B cell (primary cell): ENCODE data around the gene SEMA4A. TPM values are rescaled to one million over a fixed set of nuclear protein-coding genes. Genes with fewer than 3 reads are reported as not detected.
A peak's percentile ranks its signal among the peaks of the same experiment; 100 is the strongest.

ENCODE experiments used
- ATAC-seq: fragments of 200-7000 bp; cut with Tn5 transposase; one replicate; pipeline ENCODE4 v1.10.0; 2021; ENCODE audit warnings: low read depth, mild to moderate bottlenecking, moderate number of reproducible peaks, moderate library complexity
- CTCF ChIA-PET: fragments of 350-600 bp; sonication (Branson Sonifier 250); formaldehyde crosslinking; loops from one replicate; lab custom pipeline; 2021; ENCODE audit warnings: antibody characterized with exemption, inconsistent platforms; lab: Charles Lee
- POLR2A ChIA-PET: fragments of 350-600 bp; sonication (Branson Sonifier 250); formaldehyde crosslinking; loops from one replicate; lab custom pipeline; 2021; ENCODE audit warnings: antibody characterized with exemption; lab: Charles Lee
- DNase-seq: peaks from one replicate; pipeline ENCODE4 v3.0.0; 2013
- H2AFZ ChIP-seq: 2 replicates; pipeline ENCODE4 v1.6.1; 2012; ENCODE audit warnings: mild to moderate bottlenecking, low read depth, low read length; ENCODE audit not compliant: insufficient read depth, poor library complexity, severe bottlenecking
- H3K27ac ChIP-seq, 2 donors: 1 replicate in 1 of 2; 2 replicates in 1 of 2; pipeline ENCODE4 v1.5.1; 2012 to 2013; ENCODE audit warnings: low read length in 2 of 2, mild to moderate bottlenecking in 2 of 2, moderate library complexity in 1 of 2
- H3K27me3 ChIP-seq, 4 experiments: fragments of 200-600 bp in 1 of 4; sonication (generic) in 1 of 4; replicated peaks in 1 of 4; 1 replicate in 2 of 4; 2 replicates in 2 of 4; pipeline versions ENCODE4 v1.6.1 to v1.7.0; 2013 to 2016; ENCODE audit warnings: low read length in 3 of 4, mild to moderate bottlenecking in 2 of 4, mixed read lengths in 1 of 4, moderate library complexity in 1 of 4; ENCODE audit not compliant: insufficient read depth in 4 of 4, control insufficient read depth in 3 of 4; ENCODE audit errors: control extremely low read depth in 1 of 4
- H3K36me3 ChIP-seq, 2 experiments: replicated peaks in 1 of 2; 1 replicate in 1 of 2; 2 replicates in 1 of 2; pipeline versions ENCODE4 v1.6.1 to v1.7.1; 2013; ENCODE audit warnings: low read length in 1 of 2; ENCODE audit not compliant: insufficient read depth in 2 of 2, control insufficient read depth in 1 of 2; ENCODE audit errors: control extremely low read depth in 1 of 2, extremely low read depth in 1 of 2
- H3K4me1 ChIP-seq, 2 donors: fragments of 200-600 bp in 1 of 2; sonication (generic) in 1 of 2; 1 replicate in 1 of 2; 2 replicates in 1 of 2; pipeline versions ENCODE4 v1.5.1 to v1.6.1; 2013 to 2017; ENCODE audit warnings: low read length in 2 of 2; ENCODE audit not compliant: control insufficient read depth in 2 of 2, insufficient read depth in 2 of 2
- H3K4me2 ChIP-seq: replicated peaks from 2 replicates; pipeline ENCODE3; 2012; ENCODE audit warnings: mild to moderate bottlenecking, low read depth, low read length; ENCODE audit not compliant: poor library complexity, severe bottlenecking
- H3K4me3 ChIP-seq, 5 experiments: fragments of 200-600 bp in 1 of 5; sonication (generic) in 1 of 5; 1 replicate in 3 of 5; 2 replicates in 2 of 5; pipeline versions ENCODE4 v1.5.1 to v1.7.0; 2011 to 2016; ENCODE audit warnings: low read length in 4 of 5, mild to moderate bottlenecking in 4 of 5, low read depth in 2 of 5, control low read depth in 1 of 5, moderate library complexity in 1 of 5; ENCODE audit not compliant: insufficient read depth in 1 of 5; ENCODE audit errors: control extremely low read depth in 1 of 5, extremely low read depth in 1 of 5
- H3K79me2 ChIP-seq: fragments of 200-600 bp; sonication (generic); one replicate; pipeline ENCODE4 v1.6.0; 2016; ENCODE audit warnings: low read length; ENCODE audit not compliant: control insufficient read depth, insufficient read depth
- H3K9ac ChIP-seq: fragments of 200-600 bp; sonication (generic); 2 replicates; pipeline ENCODE4 v1.6.1; 2017; ENCODE audit warnings: mild to moderate bottlenecking, low read length, moderate library complexity
- H3K9me3 ChIP-seq, 3 donors: one replicate each; pipeline versions ENCODE4 v1.6.1 to v1.7.1; 2013; ENCODE audit warnings: low read length in 2 of 3; ENCODE audit not compliant: control insufficient read depth in 2 of 3, insufficient read depth in 1 of 3; ENCODE audit errors: control extremely low read depth in 1 of 3
- H4K20me1 ChIP-seq: 2 replicates; pipeline ENCODE4 v1.6.0; 2012; ENCODE audit warnings: mild to moderate bottlenecking, low read length; ENCODE audit not compliant: insufficient read depth, control insufficient read depth, poor library complexity, severe bottlenecking
- H3K27ac Mint-ChIP-seq: one replicate; pipeline ENCODE4 v1.8.0; 2021; ENCODE audit warnings: mixed read lengths
- H3K27me3 Mint-ChIP-seq: one replicate; pipeline ENCODE4 v1.8.0; 2021; ENCODE audit warnings: mixed read lengths
- H3K4me1 Mint-ChIP-seq: one replicate; pipeline ENCODE4 v1.8.0; 2021; ENCODE audit warnings: mixed read lengths
- H3K4me3 Mint-ChIP-seq: one replicate; pipeline ENCODE4 v1.8.0; 2021; ENCODE audit warnings: mixed read lengths
- H3K9me3 Mint-ChIP-seq: one replicate; pipeline ENCODE4 v1.8.0; 2022; ENCODE audit warnings: mixed read lengths; ENCODE audit not compliant: insufficient read depth
- CTCF ChIP-seq: fragments of 200-600 bp; IDR thresholded peaks from one replicate; pipeline ENCODE4 v1.8.0; 2022; ENCODE audit warnings: antibody characterized with exemption, mild to moderate bottlenecking
- EZH2 ChIP-seq: IDR thresholded peaks from 2 replicates; pipeline ENCODE4 v1.6.1; 2012; ENCODE audit warnings: borderline replicate concordance, low read depth, mild to moderate bottlenecking, moderate library complexity, low read length; ENCODE audit not compliant: insufficient read depth, poor library complexity, severe bottlenecking
- WGBS: methylation state at CpG from one replicate; pipeline ENCODE4 v1.1.5; 2013; ENCODE audit warnings: missing lambda C conversion rate; ENCODE audit not compliant: insufficient coverage; 5-methylcytosine and 5-hydroxymethylcytosine counted together
- intact Hi-C: fragments of 100-400 bp; cut with micrococcal nuclease; formaldehyde crosslinking; loops from one replicate; pipeline ENCODE4 v1.10.0; 2022
- polyA plus RNA-seq: library from polyadenylated mRNA; depleted of rRNA; stranded (reverse); fragments of >200 nt; gene quantifications from 2 replicates; pipeline ENCODE4 v1.2.3, GENCODE V29; 2012
- total RNA-seq, 2 donors: library from RNA; stranded (reverse); fragments of 120-200 nt in 1 of 2; gene quantifications; 1 replicate in 1 of 2; 2 replicates in 1 of 2; pipeline versions ENCODE4 v1.2.3 to v1.2.4, GENCODE V29; 2013 to 2022

The SEMA4A gene
- total and polyA plus RNA-seq, 2 donors (not counting 1 experiment from before 2014, with no cell fraction given): 9.2 to 15.5 TPM

- Histone ChIP-seq H3K4me3 (peak within 1 kb of the TSS; percentile 61 to 94 (median 84)), H3K9me3 (peaks cover 0 to 4% (median 0%) of the 10 kb centered on the region in 3 donors), H3K4me1 (peaks cover 10 to 14% of the 10 kb centered on the region in 2 donors), H3K27me3 (no peaks in the 10 kb centered on the region), H3K4me2 (peak within 1 kb of the TSS; percentile 88), H3K36me3 (peaks cover 0 to 18% of the 10 kb centered on the region in 2 experiments), H3K27ac (peak within 1 kb of the TSS; percentile 80 to 86), H3K9ac (peak within 1 kb of the TSS; percentile 84), H2AFZ (peak within 1 kb of the TSS; percentile 87), H4K20me1 (peaks cover 14% of the 10 kb centered on the region), H3K79me2 (peaks cover 48% of the 10 kb centered on the region)
- ChIA-PET POLR2A (interaction anchor here (0.7 to 1.9 kb wide), 4 partner anchors 19 to 89 kb away, joined by 4 to 10 read pairs (median 6); partner anchors contain the start of genes PMF1, SEMA4A and SMG5), CTCF (interaction anchor here (0.6 to 2.1 kb wide), 7 partner anchors 19 to 257 kb away, joined by 3 to 8 read pairs (median 4); partner anchors contain the start of gene PMF1)
- under 1% methylated on average over 58 of the region's 59 CpGs for WGBS
- Mint-ChIP-seq H3K4me1 (peaks cover 36% of the 10 kb centered on the region), H3K27ac (peak within 1 kb of the TSS; percentile 78), H3K9me3 (no peaks in the 10 kb centered on the region), H3K4me3 (peak within 1 kb of the TSS; percentile 92), H3K27me3 (no peaks in the 10 kb centered on the region)
- TF ChIP-seq EZH2 (no peak), CTCF (peak; percentile 67)
- ATAC-seq: peak; percentile 99
- intact Hi-C loops: loop anchor here (1.0 to 5.0 kb wide), 9 partner anchors 20 to 336 kb away; partner anchors contain the start of genes CCT3, GON4L, MEX3A and PMF1
- DNase-seq: peak; percentile 99
These were observed 40.3 kb downstream of the SEMA4A start, which contains the start of gene SLC25A44 for GRCh38 chr1:156193488-156194299. Gene SLC25A44 (plus strand): TSS chr1:156194104. CDS start chr1:156199848, 5,744 bp downstream.
